Loucy (cell line): ENCODE data around the gene SIRPB2.

Experiments used
- H2AFZ ChIP-seq: fragments of 200-600 bp; sonication (generic); 2 replicates; pipeline ENCODE4 v1.6.0; 2016; ENCODE audit warnings: antibody characterized with exemption, mild to moderate bottlenecking, low read length, moderate library complexity
- H3F3A ChIP-seq: fragments of 200-600 bp; 2 replicates; pipeline ENCODE4 v1.6.0; 2016; ENCODE audit warnings: antibody characterized with exemption, low read depth, mild to moderate bottlenecking
- H3K27me3 ChIP-seq: fragments of 200-600 bp; sonication (generic); 2 replicates; pipeline ENCODE4 v1.6.1; 2014; ENCODE audit warnings: low read length, mild to moderate bottlenecking; ENCODE audit not compliant: insufficient read depth, poor library complexity, severe bottlenecking
- H3K36me3 ChIP-seq: fragments of 200-600 bp; sonication (generic); 2 replicates; pipeline ENCODE4 v1.6.1; 2016; ENCODE audit warnings: low read length; ENCODE audit not compliant: insufficient read depth
- H3K4me1 ChIP-seq: fragments of 200-600 bp; sonication (generic); 2 replicates; pipeline ENCODE4 v1.5.1; 2014; ENCODE audit warnings: low read length, mild to moderate bottlenecking; ENCODE audit not compliant: insufficient read depth, poor library complexity, severe bottlenecking
- H3K4me2 ChIP-seq: fragments of 200-600 bp; sonication (generic); 2 replicates; pipeline ENCODE4 v1.6.0; 2014; ENCODE audit warnings: antibody characterized with exemption, low read length, low read depth, mild to moderate bottlenecking; ENCODE audit not compliant: poor library complexity, severe bottlenecking
- H3K4me3 ChIP-seq: fragments of 200-600 bp; sonication (generic); 2 replicates; pipeline ENCODE4 v1.5.1; 2014; ENCODE audit warnings: low read length, mild to moderate bottlenecking, mixed read lengths; ENCODE audit not compliant: poor library complexity, severe bottlenecking
- H3K79me2 ChIP-seq: fragments of 200-600 bp; sonication (generic); 2 replicates; pipeline ENCODE4 v1.6.1; 2014; ENCODE audit warnings: low read length; ENCODE audit not compliant: insufficient read depth
- H3K9ac ChIP-seq: fragments of 200-600 bp; sonication (generic); 2 replicates; pipeline ENCODE4 v1.6.0; 2014; ENCODE audit warnings: mild to moderate bottlenecking, low read depth, low read length, moderate library complexity; ENCODE audit not compliant: poor library complexity, severe bottlenecking
- H3K9me2 ChIP-seq: fragments of 200-600 bp; sonication (generic); replicated peaks from 2 replicates; pipeline ENCODE4 v1.6.1; 2016; ENCODE audit warnings: low read depth, low read length, mixed read lengths
- H3K9me3 ChIP-seq: fragments of 200-600 bp; sonication (generic); 2 replicates; pipeline ENCODE4 v1.6.1; 2014; ENCODE audit warnings: mild to moderate bottlenecking, antibody characterized with exemption, low read length, low read depth; ENCODE audit not compliant: insufficient read depth
- H4K20me1 ChIP-seq: fragments of 200-600 bp; sonication (generic); 2 replicates; pipeline ENCODE4 v1.6.0; 2014; ENCODE audit warnings: antibody characterized with exemption, low read length, mild to moderate bottlenecking; ENCODE audit not compliant: insufficient read depth, poor library complexity, severe bottlenecking
- EZH2phosphoT487 ChIP-seq: fragments of 200-600 bp; IDR thresholded peaks from 2 replicates; pipeline ENCODE4 v1.6.1; 2018; ENCODE audit warnings: antibody characterized with exemption, mild to moderate bottlenecking, moderate library complexity, borderline replicate concordance
- TF ChIP-seq, protein P1 (sequence below): fragments of 200-600 bp; sonication (generic); conservative IDR thresholded peaks from 2 replicates; pipeline ENCODE4 v1.5.1; 2014; ENCODE audit warnings: mild to moderate bottlenecking, antibody characterized with exemption, low read length

Gene SIRPB2

GRCh38 chr20:1489325-1489724, 1.9 kb downstream of the SIRPB2 start:
- H3K4me1 ChIP-seq: peaks cover 36% of the 10 kb centered on the region
- TF ChIP-seq EZH2phosphoT487: no peak
- TF ChIP-seq, protein P1, sequence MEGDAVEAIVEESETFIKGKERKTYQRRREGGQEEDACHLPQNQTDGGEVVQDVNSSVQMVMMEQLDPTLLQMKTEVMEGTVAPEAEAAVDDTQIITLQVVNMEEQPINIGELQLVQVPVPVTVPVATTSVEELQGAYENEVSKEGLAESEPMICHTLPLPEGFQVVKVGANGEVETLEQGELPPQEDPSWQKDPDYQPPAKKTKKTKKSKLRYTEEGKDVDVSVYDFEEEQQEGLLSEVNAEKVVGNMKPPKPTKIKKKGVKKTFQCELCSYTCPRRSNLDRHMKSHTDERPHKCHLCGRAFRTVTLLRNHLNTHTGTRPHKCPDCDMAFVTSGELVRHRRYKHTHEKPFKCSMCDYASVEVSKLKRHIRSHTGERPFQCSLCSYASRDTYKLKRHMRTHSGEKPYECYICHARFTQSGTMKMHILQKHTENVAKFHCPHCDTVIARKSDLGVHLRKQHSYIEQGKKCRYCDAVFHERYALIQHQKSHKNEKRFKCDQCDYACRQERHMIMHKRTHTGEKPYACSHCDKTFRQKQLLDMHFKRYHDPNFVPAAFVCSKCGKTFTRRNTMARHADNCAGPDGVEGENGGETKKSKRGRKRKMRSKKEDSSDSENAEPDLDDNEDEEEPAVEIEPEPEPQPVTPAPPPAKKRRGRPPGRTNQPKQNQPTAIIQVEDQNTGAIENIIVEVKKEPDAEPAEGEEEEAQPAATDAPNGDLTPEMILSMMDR: no peak
- H3F3A ChIP-seq: no peaks in the 10 kb centered on the region
- H3K4me3 ChIP-seq: no peak overlapping the region
- peaks cover 5% of the 10 kb centered on the region for H3K27me3 ChIP-seq
- H3K9me2 ChIP-seq: no peaks in the 10 kb centered on the region
- H3K4me2 ChIP-seq: no peak overlapping the region
- H3K9me3 ChIP-seq: no peaks in the 10 kb centered on the region
- H4K20me1 ChIP-seq: no peaks in the 10 kb centered on the region
- H3K36me3 ChIP-seq: no peaks in the 10 kb centered on the region
- H3K79me2 ChIP-seq: no peaks in the 10 kb centered on the region
- H3K9ac ChIP-seq: no peak overlapping the region
- H2AFZ ChIP-seq: no peak overlapping the region

DNA sequence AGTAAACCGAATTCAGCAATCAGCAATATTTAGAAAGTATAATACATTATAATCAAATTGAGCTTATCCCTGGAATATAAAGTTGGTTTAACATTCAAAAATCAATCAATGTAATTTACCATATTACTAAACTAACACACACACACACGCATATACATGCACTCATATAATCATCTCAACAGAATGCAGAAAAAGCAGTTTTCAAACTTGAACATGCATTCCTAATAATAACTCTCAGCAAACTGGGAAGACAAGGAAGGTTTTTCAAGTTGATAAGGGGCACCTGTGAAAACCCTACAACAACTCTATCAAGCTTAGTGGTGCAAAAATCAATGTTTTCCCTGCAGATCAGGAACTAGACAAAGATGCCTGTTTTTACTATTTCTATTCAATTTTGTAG, 4.7 kb downstream of the SIRPB2 start:
- Histone ChIP-seq H3K4me2 (no peak overlapping the region), H3F3A (no peaks in the 10 kb centered on the region), H3K4me3 (no peak overlapping the region), H3K9me2 (no peaks in the 10 kb centered on the region), H4K20me1 (no peaks in the 10 kb centered on the region), H2AFZ (no peak overlapping the region), H3K36me3 (no peaks in the 10 kb centered on the region), H3K4me1 (peaks cover 17% of the 10 kb centered on the region), H3K27me3 (peaks cover 5% of the 10 kb centered on the region), H3K9me3 (no peaks in the 10 kb centered on the region), H3K9ac (no peak overlapping the region), H3K79me2 (no peaks in the 10 kb centered on the region)
- TF ChIP-seq, protein P1: no peak
- TF ChIP-seq EZH2phosphoT487: no peak

- TF ChIP-seq, protein P1: no peak
- no peak for TF ChIP-seq EZH2phosphoT487
- Histone ChIP-seq H3K27me3 (peaks cover 5% of the 10 kb centered on the region), H3K4me2 (no peak overlapping the region), H4K20me1 (no peaks in the 10 kb centered on the region), H2AFZ (no peak overlapping the region), H3K4me3 (no peak overlapping the region), H3K9ac (no peak overlapping the region), H3K9me3 (no peaks in the 10 kb centered on the region), H3K9me2 (no peaks in the 10 kb centered on the region), H3K4me1 (peaks cover 10% of the 10 kb centered on the region), H3F3A (no peaks in the 10 kb centered on the region), H3K79me2 (no peaks in the 10 kb centered on the region), H3K36me3 (no peaks in the 10 kb centered on the region)
Observed at GRCh38 chr20:1484438-1485116, 6.6 kb downstream of the SIRPB2 start.
